A204.1 (cell line): Measurements from ENCODE around the gene PCDHB5.
A peak's percentile ranks its signal among the peaks of the same experiment; 100 is the strongest.
"Not testable (repeated sequence)": the region's sequence is repeated elsewhere in the genome, so short reads cannot be mapped to it uniquely, and the experiment has no call there.

Experiments
- FAIRE-seq: peaks from 2 replicates; lab custom pipeline; 2012; peaks lifted over from hg19 to GRCh38; lab: Jason Lieb, UNC

PCDHB5 gene

GRCh38 chr5:141135030-141135717 is at the start of gene PCDHB5:
Gene PCDHB5 (plus strand): TSS chr5:141135206. CDS start chr5:141135435, 229 bp downstream.
- FAIRE-seq: peak; percentile 92

- peak; percentile 98 for FAIRE-seq
Observed at GRCh38 chr5:141094481-141095262, 40.3 kb upstream of the PCDHB5 start, which contains the start of gene PCDHB2. Gene PCDHB2 (plus strand): TSS chr5:141094615. CDS start chr5:141094791, 176 bp downstream.

- FAIRE-seq: no peak
Observed at GRCh38 chr5:141095263-141095641, 39.8 kb upstream of the PCDHB5 start.

GRCh38 chr5:141096181-141096580 is 38.8 kb upstream of the PCDHB5 start:
- FAIRE-seq: not testable (repeated sequence)

DNA sequence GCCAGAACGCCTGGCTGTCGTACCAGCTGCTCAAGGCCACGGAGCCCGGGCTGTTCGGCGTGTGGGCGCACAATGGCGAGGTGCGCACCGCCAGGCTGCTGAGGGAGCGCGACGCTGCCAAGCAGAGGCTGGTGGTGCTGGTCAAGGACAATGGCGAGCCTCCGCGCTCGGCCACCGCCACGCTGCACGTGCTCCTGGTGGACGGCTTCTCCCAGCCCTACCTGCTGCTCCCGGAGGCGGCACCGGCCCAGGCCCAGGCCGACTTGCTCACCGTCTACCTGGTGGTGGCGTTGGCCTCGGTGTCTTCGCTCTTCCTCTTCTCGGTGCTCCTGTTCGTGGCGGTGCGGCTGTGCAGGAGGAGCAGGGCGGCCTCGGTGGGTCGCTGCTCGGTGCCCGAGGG is 38.4 kb upstream of the PCDHB5 start:
- not testable (repeated sequence) for FAIRE-seq

DNA sequence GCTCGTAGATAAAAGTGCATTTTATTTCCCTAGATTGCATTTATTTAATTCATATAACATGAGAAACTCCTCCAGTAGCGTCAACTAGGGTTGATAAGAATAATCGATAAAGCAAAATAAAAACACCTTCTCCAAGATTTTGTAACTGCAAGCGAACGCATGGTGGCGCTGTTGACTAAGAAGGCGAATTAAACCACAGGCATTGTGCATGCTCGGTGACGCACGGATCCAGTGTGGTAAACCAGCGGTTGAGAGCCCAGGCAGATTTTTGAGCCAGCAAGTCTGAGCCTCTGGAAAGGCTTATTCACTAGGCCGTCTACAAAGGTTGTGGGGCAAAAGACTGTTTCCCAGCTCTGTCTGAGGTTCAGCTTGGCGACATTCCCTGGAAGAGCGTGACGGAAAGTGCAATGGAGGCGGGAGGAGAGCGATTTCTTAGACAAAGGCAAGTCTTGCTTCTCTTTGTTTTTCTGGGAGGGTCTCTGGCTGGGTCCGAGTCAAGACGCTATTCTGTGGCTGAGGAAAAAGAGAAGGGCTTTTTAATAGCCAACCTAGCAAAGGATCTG is 34.7 kb upstream of the PCDHB5 start, which contains the start of gene PCDHB3:
Gene PCDHB3 (plus strand): TSS at position 231 of the 563 bp plus-strand sequence. CDS start 177 bp downstream, at position 408.
- FAIRE-seq: no peak

DNA sequence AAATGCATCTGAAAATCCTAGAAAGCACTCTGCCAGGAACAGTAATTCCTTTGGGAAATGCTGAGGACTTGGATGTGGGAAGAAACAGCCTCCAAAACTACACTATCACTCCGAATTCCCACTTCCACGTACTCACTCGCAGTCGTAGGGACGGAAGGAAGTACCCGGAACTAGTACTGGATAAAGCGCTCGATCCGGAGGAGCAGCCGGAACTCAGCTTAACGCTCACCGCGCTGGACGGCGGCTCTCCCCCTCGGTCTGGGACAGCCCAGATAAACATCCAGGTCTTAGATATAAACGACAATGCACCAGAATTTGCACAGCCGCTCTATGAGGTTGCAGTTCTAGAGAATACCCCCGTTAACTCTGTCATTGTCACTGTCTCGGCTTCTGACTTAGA is 33.9 kb upstream of the PCDHB5 start:
- no peak for FAIRE-seq

GRCh38 chr5:141102070-141102469 is 32.9 kb upstream of the PCDHB5 start:
- not testable (repeated sequence) for FAIRE-seq

- FAIRE-seq: not testable (repeated sequence)
Observed at GRCh38 chr5:141102471-141102870, 32.5 kb upstream of the PCDHB5 start.

- FAIRE-seq: no peak
Observed at GRCh38 chr5:141105350-141105749, 29.7 kb upstream of the PCDHB5 start.

GRCh38 chr5:141119250-141119649 is 15.8 kb upstream of the PCDHB5 start:
- FAIRE-seq: no peak

GRCh38 chr5:141121563-141121962 is 13.4 kb upstream of the PCDHB5 start, which contains the start of gene PCDHB4:
Gene PCDHB4 (plus strand): TSS chr5:141121818. CDS start chr5:141121999, 181 bp downstream.
- no peak for FAIRE-seq

GRCh38 chr5:141121985-141122384 is 13.0 kb upstream of the PCDHB5 start:
- no peak for FAIRE-seq

DNA sequence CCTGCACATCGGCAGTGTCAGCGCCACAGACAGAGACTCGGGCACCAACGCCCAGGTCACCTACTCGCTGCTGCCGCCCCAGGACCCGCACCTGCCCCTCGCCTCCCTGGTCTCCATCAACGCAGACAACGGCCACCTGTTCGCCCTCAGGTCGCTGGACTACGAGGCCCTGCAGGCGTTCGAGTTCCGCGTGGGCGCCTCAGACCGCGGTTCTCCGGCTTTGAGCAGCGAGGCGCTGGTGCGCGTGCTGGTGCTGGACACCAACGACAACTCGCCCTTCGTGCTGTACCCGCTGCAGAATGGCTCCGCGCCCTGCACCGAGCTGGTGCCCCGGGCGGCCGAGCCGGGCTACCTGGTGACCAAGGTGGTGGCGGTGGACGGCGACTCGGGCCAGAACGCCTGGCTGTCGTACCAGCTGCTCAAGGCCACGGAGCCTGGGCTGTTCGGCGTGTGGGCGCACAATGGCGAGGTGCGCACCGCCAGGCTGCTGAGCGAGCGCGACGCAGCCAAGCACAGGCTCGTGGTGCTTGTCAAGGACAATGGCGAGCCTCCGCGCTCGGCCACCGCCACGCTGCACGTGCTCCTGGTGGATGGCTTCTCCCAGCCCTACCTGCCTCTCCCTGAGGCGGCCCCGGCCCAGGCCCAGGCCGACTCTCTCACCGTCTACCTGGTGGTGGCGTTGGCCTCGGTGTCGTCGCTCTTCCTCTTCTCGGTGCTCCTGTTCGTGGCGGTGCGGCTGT is 11.4 kb upstream of the PCDHB5 start:
- not testable (repeated sequence) for FAIRE-seq

DNA sequence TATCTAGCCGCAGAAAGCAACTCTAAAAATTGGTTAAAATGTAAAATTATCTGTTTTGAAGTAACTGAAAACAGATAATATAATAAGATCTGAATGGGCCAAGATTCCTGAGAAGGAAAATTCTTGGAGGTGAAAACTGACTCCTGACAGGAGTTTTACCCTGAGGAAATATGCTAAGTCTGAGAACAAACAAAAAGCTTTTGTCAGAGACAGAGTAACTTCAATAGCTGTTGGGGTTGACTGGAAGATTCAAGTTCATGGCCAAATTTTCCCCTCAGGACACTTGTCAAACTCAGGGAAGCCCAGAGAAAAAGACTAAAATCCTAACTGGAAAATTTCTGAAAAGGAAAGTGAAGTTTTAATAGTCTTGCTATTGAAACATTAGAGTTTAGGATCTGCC is 7.7 kb upstream of the PCDHB5 start:
- FAIRE-seq: no peak

GRCh38 chr5:141135718-141136266 is 786 bp downstream of the PCDHB5 start:
- no peak for FAIRE-seq

DNA sequence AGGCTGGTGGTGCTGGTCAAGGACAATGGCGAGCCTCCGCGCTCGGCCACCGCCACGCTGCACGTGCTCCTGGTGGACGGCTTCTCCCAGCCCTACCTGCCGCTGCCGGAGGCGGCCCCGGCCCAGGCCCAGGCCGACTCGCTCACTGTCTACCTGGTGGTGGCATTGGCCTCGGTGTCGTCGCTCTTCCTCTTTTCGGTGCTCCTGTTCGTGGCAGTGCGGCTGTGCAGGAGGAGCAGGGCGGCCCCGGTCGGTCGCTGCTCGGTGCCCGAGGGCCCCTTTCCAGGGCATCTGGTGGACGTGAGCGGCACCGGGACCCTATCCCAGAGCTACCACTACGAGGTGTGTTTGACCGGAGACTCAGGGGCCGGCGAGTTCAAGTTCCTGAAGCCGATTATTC is 2.3 kb downstream of the PCDHB5 start:
- not testable (repeated sequence) for FAIRE-seq

GRCh38 chr5:141149812-141150211 is 14.8 kb downstream of the PCDHB5 start, which contains the start of gene PCDHB6:
Gene PCDHB6 (plus strand): TSS chr5:141150057. CDS start chr5:141150258, 201 bp downstream.
- no peak for FAIRE-seq

- no peak for FAIRE-seq
Observed at GRCh38 chr5:141150224-141150992, 15.4 kb downstream of the PCDHB5 start.

DNA sequence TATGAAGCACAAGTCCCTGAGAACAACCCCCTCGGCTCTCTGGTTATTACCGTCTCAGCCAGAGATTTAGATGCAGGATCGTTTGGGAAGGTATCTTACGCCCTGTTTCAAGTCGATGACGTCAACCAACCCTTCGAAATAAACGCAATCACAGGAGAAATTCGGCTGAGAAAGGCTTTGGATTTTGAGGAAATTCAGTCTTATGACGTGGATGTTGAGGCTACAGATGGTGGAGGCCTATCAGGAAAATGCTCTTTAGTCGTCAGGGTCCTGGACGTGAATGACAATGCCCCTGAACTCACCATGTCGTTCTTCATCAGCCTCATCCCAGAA is 16.0 kb downstream of the PCDHB5 start:
- no peak for FAIRE-seq

DNA sequence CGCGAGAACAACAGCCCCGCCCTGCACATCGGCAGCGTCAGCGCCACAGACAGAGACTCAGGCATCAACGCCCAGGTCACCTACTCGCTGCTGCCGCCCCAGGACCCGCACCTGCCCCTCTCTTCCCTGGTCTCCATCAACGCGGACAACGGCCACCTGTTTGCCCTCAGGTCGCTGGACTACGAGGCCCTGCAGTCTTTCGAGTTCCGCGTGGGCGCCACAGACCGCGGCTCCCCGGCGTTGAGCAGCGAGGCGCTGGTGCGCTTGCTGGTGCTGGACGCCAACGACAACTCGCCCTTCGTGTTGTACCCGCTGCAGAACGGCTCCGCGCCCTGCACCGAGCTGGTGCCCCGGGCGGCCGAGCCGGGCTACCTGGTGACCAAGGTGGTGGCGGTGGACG is 16.6 kb downstream of the PCDHB5 start:
- FAIRE-seq: not testable (repeated sequence)
